ENCODE results near the gene APEX1. TPM values are rescaled to one million over a fixed set of nuclear protein-coding genes. Genes with fewer than 3 reads are reported as not detected.
"Not testable (repeated sequence)": the region's sequence is repeated elsewhere in the genome, so short reads cannot be mapped to it uniquely, and the experiment has no call there.

Gene APEX1
- total RNA-seq, 4 donors from 2014 or later = 125 to 134 (median 131) TPM

DNA sequence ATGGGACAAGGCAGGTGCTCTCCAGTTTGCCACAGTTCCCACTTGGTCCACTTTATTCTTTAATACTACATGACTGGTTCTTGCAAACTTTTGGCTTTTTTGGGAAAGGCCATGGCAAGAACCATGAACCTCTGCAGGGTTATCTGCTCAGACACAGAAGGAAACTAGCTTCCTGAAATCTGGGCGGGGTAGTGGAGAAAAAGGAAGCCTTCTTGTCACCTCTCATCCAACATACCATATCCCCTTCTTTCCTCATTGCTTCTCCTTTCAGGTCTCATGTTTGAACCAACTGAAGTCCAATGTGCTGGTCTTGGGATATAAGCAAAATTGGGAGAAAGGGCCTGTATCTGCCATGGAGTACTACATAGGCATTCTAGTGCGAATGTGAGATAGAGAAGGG, 13.6 kb upstream of the APEX1 start:
- no peak overlapping the region for H3K4me3 ChIP-seq
- no peak for DNase-seq (ENCODE audit: low spot score in 2 of 2)
- WGBS, 2 donors = 85 to 91% methylated on average over 2 of the region's 2 CpGs
- H3K4me1 ChIP-seq = no peaks in the 10 kb centered on the region
- no peaks in the 10 kb centered on the region for H3K27me3 ChIP-seq
- TF ChIP-seq EP300 (IDR thresholded peaks at IDR 0.05) = no peak
- TF ChIP-seq POLR2A (IDR thresholded peaks at IDR 0.05) = no peak
- TF ChIP-seq, protein P1, sequence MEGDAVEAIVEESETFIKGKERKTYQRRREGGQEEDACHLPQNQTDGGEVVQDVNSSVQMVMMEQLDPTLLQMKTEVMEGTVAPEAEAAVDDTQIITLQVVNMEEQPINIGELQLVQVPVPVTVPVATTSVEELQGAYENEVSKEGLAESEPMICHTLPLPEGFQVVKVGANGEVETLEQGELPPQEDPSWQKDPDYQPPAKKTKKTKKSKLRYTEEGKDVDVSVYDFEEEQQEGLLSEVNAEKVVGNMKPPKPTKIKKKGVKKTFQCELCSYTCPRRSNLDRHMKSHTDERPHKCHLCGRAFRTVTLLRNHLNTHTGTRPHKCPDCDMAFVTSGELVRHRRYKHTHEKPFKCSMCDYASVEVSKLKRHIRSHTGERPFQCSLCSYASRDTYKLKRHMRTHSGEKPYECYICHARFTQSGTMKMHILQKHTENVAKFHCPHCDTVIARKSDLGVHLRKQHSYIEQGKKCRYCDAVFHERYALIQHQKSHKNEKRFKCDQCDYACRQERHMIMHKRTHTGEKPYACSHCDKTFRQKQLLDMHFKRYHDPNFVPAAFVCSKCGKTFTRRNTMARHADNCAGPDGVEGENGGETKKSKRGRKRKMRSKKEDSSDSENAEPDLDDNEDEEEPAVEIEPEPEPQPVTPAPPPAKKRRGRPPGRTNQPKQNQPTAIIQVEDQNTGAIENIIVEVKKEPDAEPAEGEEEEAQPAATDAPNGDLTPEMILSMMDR (IDR thresholded peaks at IDR 0.05) = no peak
- H3K36me3 ChIP-seq = peaks cover 0 to 29% (median 5%) of the 10 kb centered on the region in 3 donors
- H3K9me3 ChIP-seq = no peaks in the 10 kb centered on the region
- H3K27ac ChIP-seq = no peak overlapping the region

DNA sequence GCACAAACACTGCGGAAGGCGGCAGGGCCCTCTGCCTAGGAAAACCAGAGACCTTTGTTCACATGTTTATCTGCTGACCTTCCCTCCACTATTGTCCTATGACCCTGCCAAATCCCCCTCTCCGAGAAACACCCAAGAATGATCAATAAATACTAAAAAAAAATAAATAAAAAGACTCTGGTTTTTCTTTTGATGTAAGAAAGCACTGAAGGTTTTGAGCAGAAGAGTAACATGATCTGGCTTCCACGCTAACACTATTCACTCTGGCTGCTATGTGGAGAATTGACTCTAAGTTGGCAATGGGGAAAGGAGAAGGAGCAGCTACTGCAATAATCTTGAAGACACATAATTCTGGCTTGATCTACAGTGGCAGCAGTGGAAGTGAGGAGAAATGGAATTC, 11.4 kb upstream of the APEX1 start:
- not testable (repeated sequence) for H3K9me3 ChIP-seq; H3K27me3 ChIP-seq; DNase-seq (ENCODE audit: low spot score in 2 of 2); H3K27ac ChIP-seq; H3K4me3 ChIP-seq; H3K4me1 ChIP-seq
- peaks cover 0 to 51% (median 24%) of the 10 kb centered on the region in 3 donors for H3K36me3 ChIP-seq
- WGBS, 2 donors = 46 to 67% methylated on average over 3 to 4 of the region's 4 CpGs

DNA sequence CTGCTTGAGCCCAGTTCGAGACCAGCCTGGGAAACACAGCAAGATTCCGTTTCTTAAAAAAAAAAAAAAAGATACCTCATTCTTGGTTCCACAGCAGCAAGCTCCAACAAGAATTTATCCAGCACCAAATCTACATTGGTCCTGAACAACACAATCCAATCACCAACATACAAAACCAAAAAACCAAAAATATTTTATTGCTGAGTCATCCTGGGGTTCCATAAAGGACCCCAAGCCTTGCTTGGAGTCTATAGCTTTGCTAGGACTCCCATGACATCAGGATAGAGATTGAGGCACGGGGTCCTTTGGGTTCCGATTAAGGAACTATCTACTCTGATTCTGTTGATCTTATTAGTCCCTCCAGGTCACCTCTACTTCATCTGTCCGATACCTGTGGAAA, 8.1 kb upstream of the APEX1 start:
- H3K4me1 ChIP-seq = no peaks in the 10 kb centered on the region
- peaks cover 0 to 83% (median 40%) of the 10 kb centered on the region in 3 donors for H3K36me3 ChIP-seq
- no peaks in the 10 kb centered on the region for H3K27me3 ChIP-seq
- no peak for DNase-seq (ENCODE audit: low spot score in 2 of 2)
- no peaks in the 10 kb centered on the region for H3K9me3 ChIP-seq
- H3K27ac ChIP-seq = no peak overlapping the region
- TF ChIP-seq, protein P1 (IDR thresholded peaks at IDR 0.05) = no peak
- TF ChIP-seq POLR2A (IDR thresholded peaks at IDR 0.05) (no peak), EP300 (IDR thresholded peaks at IDR 0.05) (no peak)
- H3K4me3 ChIP-seq = no peak overlapping the region
- WGBS, 2 donors = 94 to 95% methylated on average over 5 of the region's 5 CpGs

DNA sequence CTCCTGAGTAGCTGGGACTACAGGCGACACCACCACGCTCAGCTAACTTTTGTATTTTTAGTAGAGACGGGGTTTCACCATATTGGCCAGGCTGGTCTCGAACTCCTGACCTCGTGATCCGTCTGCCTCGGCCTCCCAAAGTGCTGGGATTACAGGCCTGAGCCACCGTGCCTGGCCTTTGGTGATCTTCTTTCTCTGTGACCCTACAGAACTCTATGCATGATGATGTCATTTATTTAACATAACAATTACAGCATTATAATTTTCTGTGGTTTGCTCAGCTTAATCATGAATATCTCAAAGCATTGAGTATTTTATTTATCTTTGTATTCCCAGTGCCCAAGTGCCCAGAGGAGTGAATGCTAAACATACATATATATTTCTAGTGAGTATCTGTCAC, 2.2 kb upstream of the APEX1 start:
- 77 to 78% methylated on average over 8 of the region's 8 CpGs for WGBS, 2 donors
- DNase-seq (ENCODE audit: low spot score in 2 of 2) = not testable (repeated sequence)
- H3K36me3 ChIP-seq = peaks cover 0 to 64% (median 37%) of the 10 kb centered on the region in 3 donors

DNA sequence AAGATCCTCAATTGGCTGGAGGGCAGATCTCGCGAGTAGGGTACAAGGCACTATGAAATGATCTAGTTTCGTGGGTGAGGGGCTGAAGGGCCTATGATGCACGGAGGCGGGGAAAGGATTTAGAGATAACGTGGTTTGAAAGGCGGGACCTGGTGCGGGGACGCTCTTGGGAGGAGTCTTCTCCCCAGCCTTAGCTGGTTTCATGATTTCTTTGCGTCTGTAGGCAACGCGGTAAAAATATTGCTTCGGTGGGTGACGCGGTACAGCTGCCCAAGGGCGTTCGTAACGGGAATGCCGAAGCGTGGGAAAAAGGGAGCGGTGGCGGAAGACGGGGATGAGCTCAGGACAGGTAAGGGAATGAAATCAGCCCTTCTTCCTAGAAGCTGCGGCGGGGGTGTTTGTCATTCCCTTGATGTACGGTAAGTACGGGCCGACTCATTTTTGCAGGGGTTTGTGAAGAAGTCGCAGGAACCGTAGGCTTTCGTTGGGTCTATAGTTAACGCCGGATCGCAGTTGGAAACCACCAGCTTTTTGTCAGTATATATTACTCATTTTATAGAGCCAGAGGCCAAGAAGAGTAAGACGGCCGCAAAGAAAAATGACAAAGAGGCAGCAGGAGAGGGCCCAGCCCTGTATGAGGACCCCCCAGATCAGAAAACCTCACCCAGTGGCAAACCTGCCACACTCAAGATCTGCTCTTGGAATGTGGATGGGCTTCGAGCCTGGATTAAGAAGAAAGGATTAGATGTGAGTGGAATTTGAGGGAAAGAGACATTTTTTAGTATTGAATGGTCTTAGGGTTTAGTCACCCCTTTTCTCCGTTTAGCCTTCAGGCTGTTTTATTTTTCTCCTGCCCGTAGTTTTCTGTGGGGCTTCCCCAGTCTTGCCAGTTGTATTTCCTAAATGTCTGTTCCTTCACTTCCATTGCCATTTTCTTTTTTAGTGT, 602 bp downstream of the APEX1 start:
- WGBS, 2 donors = 1% methylated on average over 39 of the region's 39 CpGs
- H3K4me1 ChIP-seq = peaks cover 3 to 60% (median 29%) of the 10 kb centered on the region in 4 donors

More for the DNA sequence above, 2.2 kb upstream of the APEX1 start:
- not testable (repeated sequence) for H3K9me3 ChIP-seq, H3K4me3 ChIP-seq, H3K27ac ChIP-seq, H3K27me3 ChIP-seq
- H3K4me1 ChIP-seq = peaks cover 0 to 33% (median 16%) of the 10 kb centered on the region in 4 donors

More for the DNA sequence above, 602 bp downstream of the APEX1 start:
- H3K36me3 ChIP-seq = peaks cover 4 to 53% (median 22%) of the 10 kb centered on the region in 3 donors
- peak overlapping the region; percentile 60 to 98 (median 94) for H3K4me3 ChIP-seq
- no peaks in the 10 kb centered on the region for H3K9me3 ChIP-seq
- H3K27me3 ChIP-seq = no peaks in the 10 kb centered on the region
- H3K27ac ChIP-seq = peak overlapping the region; percentile 87 to 95 (median 91)
- peak in 1 of 2 donors; percentile 48 for DNase-seq (ENCODE audit: low spot score in 2 of 2)
- TF ChIP-seq EP300 (IDR thresholded peaks at IDR 0.05) (no peak), POLR2A (IDR thresholded peaks at IDR 0.05) (no peak)
- TF ChIP-seq, protein P1 (IDR thresholded peaks at IDR 0.05) = no peak

Measured in tibial nerve (tissue), 4 donors.